Stimulated activated CD8-positive, alpha-beta memory T cell treated with anti-CD3 and anti-CD28 coated beads, Interleukin-7, amount 100 ng/mL, for 1 hour (primary cell): ENCODE measurements around the gene NELFA.
"Not testable (repeated sequence)": the region's sequence is repeated elsewhere in the genome, so short reads cannot be mapped to it uniquely, and the experiment has no call there.

Experiments
- DNase-seq, 2 donors: peaks; one replicate each; pipeline ENCODE4 v3.0.0-alpha.2; 2020; ENCODE audit warnings: low read depth in 2 of 2

The NELFA gene

GRCh38 chr4:1993718-1994516 is 14.9 kb downstream of the NELFA start:
- not testable (repeated sequence) for DNase-seq

- DNase-seq, result no peak
Observed at GRCh38 chr4:1993169-1993516, 15.6 kb downstream of the NELFA start.

GRCh38 chr4:1992468-1993168 is 16.2 kb downstream of the NELFA start:
- no peak for DNase-seq

- no peak for DNase-seq
Observed at GRCh38 chr4:1991596-1992434, 17.0 kb downstream of the NELFA start.

GRCh38 chr4:1991087-1991486 is 17.7 kb downstream of the NELFA start:
- no peak for DNase-seq

- DNase-seq, result no peak
Observed at GRCh38 chr4:1990676-1991075, 18.1 kb downstream of the NELFA start.

GRCh38 chr4:1990348-1990645 is 18.5 kb downstream of the NELFA start:
- no peak for DNase-seq

GRCh38 chr4:1989533-1990347 is 19.0 kb downstream of the NELFA start:
- no peak for DNase-seq

- no peak for DNase-seq
Observed at GRCh38 chr4:1988327-1988724, 20.4 kb downstream of the NELFA start.

- DNase-seq, result no peak
Observed at GRCh38 chr4:1987721-1988326, 20.9 kb downstream of the NELFA start.

GRCh38 chr4:1987296-1987695 is 21.5 kb downstream of the NELFA start:
- no peak for DNase-seq

GRCh38 chr4:1986578-1987210 is 22.1 kb downstream of the NELFA start:
- no peak for DNase-seq

- no peak for DNase-seq
Observed at GRCh38 chr4:1985780-1986577, 22.8 kb downstream of the NELFA start.

- no peak for DNase-seq
Observed at GRCh38 chr4:1985294-1985693, 23.5 kb downstream of the NELFA start.

- DNase-seq, result no peak
Observed at GRCh38 chr4:1984406-1985191, 24.2 kb downstream of the NELFA start.

- DNase-seq, result no peak
Observed at GRCh38 chr4:1983846-1984405, 24.8 kb downstream of the NELFA start.

GRCh38 chr4:1983053-1983845 is 25.5 kb downstream of the NELFA start:
- DNase-seq, result no peak
